Measurements from ENCODE around the gene ZNF527.
"Not testable (repeated sequence)": the region's sequence is repeated elsewhere in the genome, so short reads cannot be mapped to it uniquely, and the experiment has no call there.

- TF ChIP-seq POLR2A (IDR thresholded peaks at IDR 0.05; ENCODE audit: extremely low read depth, insufficient read length); CTCF (IDR thresholded peaks at IDR 0.05; ENCODE audit: low read depth, low read length): not testable (repeated sequence)
Observed at GRCh38 chr19:37370386-37370879, 466 bp upstream of the ZNF527 start.
